ENCODE data around the gene C8A.

Gene C8A

DNA sequence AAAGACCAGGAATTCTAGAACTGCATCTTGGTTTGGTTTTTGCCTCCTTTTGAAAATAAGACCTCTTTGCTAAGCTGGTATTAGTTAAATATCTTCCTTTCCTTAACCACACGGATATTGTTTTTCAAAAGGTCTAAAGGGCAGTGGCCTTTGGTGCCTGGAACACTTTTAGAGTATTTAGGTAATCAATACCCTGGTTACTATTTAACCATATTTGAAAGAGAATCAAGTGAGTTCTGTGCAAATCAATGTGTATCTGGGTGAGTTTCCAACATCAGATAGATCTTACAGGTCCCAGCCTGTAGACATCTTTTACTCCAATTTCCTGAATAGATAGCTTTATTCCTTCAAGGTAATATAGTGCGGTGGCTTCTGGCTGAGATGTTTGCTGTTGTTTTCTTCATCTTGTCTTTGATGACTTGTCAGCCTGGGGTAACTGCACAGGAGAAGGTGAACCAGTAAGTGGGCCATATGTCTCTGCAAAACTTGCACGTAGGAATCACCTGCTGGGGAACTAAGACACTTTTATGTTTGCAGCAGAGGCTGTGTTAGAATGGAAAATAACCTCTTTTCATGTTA is at the start of gene C8A:
Gene C8A, plus strand, starts transcription at position 277 of the 579 bp plus-strand sequence. Its CDS starts 105 bp downstream, at position 382.
- DNase-seq, result no peak

GRCh38 chr1:56806804-56807203 is 47.8 kb upstream of the C8A start:
- no peak for DNase-seq

- DNase-seq, result no peak
Measured at GRCh38 chr1:56808410-56808809, 46.2 kb upstream of the C8A start.

DNA sequence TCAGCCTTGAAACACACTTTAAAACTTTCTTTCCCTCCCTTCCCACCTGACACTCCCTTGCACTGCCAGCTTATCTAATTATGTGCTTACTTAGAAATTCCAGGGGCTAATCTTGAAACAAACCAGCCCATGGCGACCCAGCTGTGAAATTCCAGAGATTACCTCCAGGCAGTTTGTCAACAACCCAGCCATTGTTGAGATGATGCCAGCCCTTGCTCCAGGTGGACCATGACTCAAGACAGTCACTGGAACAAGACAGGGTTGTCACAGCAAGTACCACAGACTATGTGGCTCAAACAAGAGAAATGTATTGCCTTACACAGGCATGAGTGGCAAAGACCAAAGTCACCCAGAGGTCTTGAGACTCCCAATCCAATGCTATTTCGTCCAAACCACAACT is 43.3 kb upstream of the C8A start:
- DNase-seq, result no peak

DNA sequence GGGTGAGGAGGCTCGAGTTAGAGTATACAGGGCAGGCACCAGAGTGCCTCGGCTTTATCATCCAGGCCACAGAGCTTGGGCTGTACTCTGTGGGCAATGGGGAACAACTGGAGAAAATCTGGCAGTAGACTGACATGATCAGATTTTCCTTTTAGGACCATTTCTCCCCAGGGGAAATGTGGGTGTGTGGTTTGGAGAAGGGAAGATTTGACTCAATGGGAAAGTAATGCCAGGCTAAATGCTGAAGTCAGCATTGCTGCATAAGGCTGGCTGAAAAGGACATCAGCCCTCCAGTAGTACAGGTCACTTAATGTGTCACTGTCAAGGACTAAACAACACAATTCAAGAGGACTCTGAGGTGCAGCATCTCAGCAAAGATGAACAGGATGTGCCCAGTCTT is 40.4 kb upstream of the C8A start:
- no peak for DNase-seq

DNA sequence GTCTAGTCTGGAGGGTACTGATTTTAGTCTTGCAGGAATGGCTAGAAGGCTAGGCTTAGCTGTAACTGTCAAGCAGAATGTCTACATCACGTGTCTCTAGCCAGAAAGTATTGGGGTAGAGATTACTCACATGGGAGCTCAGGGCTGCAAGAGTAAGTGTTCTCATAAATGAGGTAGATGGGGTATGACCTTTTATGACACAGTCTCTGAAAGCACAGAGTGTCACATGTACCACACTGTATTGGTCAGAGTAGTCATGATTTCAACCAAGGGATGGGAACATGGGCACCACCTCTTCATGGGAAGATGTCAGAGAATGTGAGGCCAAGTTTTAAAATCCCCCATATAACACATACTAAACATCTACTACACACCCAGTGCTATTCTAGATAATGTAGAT is 38.3 kb upstream of the C8A start:
- DNase-seq, result no peak

DNA sequence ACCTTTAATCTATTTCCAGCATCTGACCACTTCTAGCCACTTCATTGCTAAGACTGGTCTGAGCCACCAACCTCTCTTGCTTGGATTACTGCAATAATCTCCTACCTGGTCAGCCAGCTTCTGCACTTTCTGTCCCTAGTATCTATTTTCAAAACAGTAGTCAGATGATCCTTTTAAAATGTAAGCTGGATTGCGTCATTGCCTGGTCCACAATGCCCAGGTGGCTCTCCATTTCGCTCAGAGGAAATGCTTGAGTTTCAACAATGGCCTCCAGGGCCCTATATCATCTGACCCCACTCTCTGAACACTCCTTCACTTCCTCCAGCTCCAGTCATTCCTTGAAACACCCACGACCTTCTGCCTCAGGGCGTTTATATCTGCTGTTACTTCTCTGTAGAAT is 37.7 kb upstream of the C8A start:
- DNase-seq, result no peak

- no peak for DNase-seq
Measured at GRCh38 chr1:56817716-56818463, 36.7 kb upstream of the C8A start.

GRCh38 chr1:56819387-56819899 is 35.2 kb upstream of the C8A start, which contains the start of gene FYB2:
Gene FYB2 (minus strand): TSS chr1:56819404. CDS start chr1:56819290, 114 bp downstream.
- DNase-seq, result no peak

DNA sequence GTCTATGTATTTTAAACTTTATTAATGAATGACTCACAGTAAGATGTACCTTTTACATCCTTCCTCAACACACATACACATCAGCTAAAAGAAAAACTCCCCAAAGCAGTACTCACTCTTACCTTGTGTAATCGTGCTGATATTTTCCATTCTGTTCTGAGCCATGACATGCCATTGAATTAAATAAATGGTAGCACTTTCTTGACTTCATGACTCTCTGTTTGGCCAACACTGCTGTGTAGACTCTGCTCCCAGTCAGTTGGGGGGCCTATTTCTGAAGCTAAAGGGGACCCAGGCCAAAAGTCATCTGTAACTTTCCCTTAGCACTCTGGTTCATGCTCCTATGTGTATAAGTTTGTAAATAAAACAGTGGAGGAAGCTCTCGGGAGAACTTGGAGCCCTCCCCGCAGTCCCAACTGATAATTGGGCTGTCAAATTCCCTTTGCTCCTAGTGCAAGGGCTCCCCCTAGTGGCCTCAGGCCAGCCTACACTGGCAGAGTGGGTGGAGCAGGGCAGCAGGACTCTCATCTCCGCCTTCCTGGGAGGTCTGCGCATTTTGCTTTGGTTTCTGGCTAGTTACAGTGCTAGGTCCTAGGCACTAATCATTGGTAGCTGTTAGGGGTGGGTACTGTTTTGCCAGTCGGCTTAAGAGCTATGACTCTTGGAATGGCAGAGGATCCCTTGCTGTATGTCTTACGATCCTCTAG is 33.7 kb upstream of the C8A start:
- peak; percentile 39 for DNase-seq

DNA sequence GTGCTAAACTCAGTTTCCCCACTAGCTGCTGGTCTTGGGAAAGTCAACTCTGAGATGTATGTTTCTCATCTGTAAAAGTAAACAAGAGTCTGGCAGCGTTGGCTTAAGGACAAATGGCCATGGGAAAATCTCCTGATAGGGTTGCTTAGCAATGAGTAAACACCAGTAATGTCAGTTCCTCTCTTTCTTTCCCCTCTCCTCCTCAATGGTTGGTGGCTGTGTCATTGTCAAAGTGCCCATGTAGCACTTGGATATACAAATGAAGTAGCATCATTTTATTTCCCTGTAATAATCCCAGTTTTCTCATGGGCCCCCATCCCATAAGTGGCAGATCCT is 33.2 kb upstream of the C8A start:
- no peak for DNase-seq

DNA sequence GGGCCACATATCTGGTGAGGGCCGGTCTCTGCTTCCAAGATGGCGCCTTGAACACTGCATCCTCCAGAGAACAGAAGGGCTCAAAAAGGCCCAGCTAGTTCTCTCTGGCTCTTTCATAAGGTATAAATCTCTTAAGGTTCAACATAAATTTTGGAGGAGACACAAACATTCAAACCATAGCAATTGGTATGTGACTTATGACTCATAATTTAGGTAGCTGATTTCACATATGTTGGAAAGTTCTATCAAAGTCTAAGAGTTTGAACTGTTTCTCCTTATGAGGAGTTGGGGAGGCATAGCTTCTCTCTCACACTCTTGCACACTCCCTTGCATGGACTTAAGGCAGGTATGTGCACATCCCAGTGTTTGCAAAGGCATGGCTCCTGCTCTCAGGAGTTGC is 30.3 kb upstream of the C8A start:
- DNase-seq, result no peak

DNA sequence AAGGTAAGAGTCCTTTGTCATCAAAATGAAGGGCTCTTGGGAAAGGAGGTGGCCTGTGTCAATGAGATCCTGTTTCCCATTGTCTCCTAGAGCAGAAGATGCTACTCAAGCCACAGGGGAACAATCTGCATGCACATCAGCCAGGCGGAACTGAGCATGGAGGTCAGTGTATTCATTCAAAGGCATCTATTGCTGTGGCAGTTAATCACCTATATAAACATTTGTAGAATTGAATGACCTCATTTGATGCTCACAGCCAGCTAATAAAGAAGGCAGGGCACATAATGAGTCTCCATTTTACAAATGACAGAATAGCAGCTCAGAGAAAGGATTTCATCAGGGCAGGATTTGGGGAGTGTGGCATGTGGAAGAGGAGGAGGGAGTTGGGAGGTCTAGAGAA is 29.7 kb upstream of the C8A start:
- no peak for DNase-seq

DNA sequence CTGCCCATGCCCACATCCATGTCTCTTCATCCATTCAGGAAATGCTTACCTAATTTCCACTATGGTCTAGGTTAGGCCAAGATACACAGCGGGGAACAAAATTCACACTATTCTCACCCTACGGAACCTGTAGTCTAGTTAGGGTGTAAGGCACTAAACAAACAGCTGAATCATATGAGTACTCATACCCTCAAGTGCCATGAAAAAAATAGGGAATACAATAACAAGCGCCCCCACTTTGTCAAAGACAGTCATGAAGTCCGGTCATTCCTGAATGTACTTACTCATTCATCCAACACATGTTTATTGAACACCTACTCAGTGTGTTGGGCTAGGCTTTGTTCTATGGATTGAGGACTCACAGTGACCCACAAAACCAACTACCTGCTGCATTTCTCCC is 29.2 kb upstream of the C8A start:
- no peak for DNase-seq

- no peak for DNase-seq
Measured at GRCh38 chr1:56827711-56828110, 26.9 kb upstream of the C8A start.

DNA sequence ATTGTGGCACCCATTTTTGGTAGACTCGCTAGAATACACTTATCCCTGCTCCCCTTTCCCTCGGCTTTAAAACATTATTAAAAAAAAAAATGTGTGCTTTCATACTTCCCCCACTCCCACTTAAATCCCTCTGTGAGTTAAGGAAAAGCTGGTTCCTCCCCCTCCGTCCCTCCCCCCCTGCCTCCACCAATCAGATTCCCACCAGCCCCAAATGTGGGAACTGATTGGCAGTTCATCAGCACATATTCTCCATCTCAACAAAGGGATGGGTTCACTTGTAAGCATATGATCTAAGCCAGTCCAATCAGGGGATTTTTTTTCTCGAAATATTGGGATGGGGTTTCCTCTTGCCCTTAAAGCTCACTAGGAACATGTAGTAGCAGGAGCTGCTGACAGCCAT is 24.5 kb upstream of the C8A start:
- DNase-seq, result no peak

- DNase-seq, result peak; percentile 67 to 68
Measured at GRCh38 chr1:56831871-56832693, 22.5 kb upstream of the C8A start.

DNA sequence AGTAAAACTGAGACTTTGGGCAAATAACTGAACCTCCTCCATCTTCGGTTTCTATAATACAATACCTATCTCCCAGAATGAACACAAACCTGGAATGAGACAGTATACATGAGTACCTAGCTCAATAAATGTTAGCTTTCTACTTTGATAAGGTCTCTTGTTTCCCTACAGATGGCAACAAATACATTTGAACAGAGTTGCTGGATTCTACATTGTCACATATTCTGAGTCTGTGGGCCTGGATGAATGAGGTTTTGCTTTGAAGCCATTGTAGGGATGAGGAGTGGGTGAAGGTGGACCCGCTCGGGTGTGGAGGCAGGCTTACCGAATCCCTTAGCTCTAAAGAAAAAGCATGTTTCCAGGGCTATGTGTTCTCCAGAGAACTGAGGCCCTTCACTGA is 21.5 kb upstream of the C8A start:
- no peak for DNase-seq

- no peak for DNase-seq
Measured at GRCh38 chr1:56834137-56834900, 20.3 kb upstream of the C8A start.

GRCh38 chr1:56835657-56836056 is 18.9 kb upstream of the C8A start:
- no peak for DNase-seq

DNA sequence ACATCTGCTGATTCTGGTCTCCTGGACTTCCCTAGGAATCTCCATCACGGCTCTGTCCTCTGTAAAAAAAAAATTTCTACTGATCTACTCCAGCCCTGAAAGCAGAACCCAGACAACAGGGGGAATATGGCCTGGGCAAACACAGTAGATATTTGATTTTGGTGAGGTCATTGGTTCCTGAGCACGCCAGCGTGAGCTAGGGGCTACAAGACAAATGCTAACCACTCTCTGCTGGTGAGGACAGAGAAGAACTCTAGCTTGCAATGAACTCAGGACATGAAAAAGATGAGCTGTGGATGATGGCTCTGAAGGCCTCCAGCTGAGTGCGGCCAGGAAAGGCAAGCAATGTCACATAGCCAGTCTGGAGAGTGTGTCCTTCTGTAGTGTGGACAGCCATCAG is 18.2 kb upstream of the C8A start:
- no peak for DNase-seq

DNA sequence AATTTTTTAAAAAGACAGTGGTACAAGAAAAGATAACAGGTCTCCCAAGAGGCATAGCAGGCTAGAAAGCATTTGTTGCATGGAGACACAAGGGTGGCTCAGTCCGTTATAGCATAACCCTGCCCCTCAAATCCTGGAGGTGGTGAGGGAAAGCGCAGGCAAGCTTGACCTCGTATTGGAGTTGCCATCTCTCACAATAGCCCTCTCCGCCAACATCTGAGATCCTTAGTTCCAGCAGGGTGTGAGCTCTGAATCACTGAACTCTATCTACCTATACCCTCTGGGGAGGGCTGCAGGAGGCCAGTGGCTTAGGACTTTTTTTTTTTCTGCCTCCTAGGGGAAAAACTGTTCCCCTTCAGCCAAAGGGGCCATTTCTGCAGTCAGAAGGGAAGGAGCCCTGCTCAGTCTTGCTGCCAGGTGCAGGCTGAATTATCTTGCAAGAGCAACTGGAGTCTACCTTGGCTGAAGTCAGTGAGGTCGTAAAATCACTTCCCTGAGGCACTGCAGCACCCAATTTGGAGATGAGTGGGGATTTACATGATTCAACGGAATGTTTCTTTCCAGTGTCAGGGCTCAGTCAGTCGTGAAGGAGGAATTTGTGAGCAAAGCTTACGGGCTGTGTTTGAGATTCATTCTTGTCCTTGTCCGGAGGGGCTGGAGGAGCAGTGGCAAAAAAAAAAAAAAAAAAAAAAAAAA is 17.2 kb upstream of the C8A start:
- no peak for DNase-seq

Measured in CD4-positive, alpha-beta T cell treated with Interleukin-4 for 1 hour (primary cell).